HG03378 (cell line): ENCODE data around the gene LY86.

ENCODE experiments used
- ATAC-seq: cut with Tn5 transposase; IDR thresholded peaks from one replicate; pipeline ENCODE4 v1.9.1; 2021; ENCODE audit warnings: mild to moderate bottlenecking, moderate library complexity; ENCODE audit not compliant: unreplicated experiment

LY86 gene

GRCh38 chr6:6699741-6700367 lies 111.3 kb downstream of the LY86 start:
- no peak for ATAC-seq

GRCh38 chr6:6700407-6701270 lies 112.1 kb downstream of the LY86 start:
- ATAC-seq = no peak

GRCh38 chr6:6701864-6702263 lies 113.3 kb downstream of the LY86 start:
- ATAC-seq = no peak

- no peak for ATAC-seq
Observed at GRCh38 chr6:6703699-6704098, 115.2 kb downstream of the LY86 start.
